Measurements from ENCODE around the gene STK4. TPM values are rescaled to one million over a fixed set of nuclear protein-coding genes. Genes with fewer than 3 reads are reported as not detected.
A peak's percentile ranks its signal among the peaks of the same experiment; 100 is the strongest.

The STK4 gene
- total RNA-seq, 6 experiments from 2014 or later, result 34.3 to 46.6 (median 36.6) TPM

- peaks cover 2% of the 10 kb centered on the region; the same call in 1 of the 2 replicates for H3K4me1 Mint-ChIP-seq (ENCODE audit: low read depth)
- H3K36me3 Mint-ChIP-seq (ENCODE audit: low read depth), result no peaks in the 10 kb centered on the region
- DNase-seq, result no peak
- H3K27me3 Mint-ChIP-seq (ENCODE audit: insufficient read depth), result peaks cover 18% of the 10 kb centered on the region
- TF ChIP-seq, protein P1, sequence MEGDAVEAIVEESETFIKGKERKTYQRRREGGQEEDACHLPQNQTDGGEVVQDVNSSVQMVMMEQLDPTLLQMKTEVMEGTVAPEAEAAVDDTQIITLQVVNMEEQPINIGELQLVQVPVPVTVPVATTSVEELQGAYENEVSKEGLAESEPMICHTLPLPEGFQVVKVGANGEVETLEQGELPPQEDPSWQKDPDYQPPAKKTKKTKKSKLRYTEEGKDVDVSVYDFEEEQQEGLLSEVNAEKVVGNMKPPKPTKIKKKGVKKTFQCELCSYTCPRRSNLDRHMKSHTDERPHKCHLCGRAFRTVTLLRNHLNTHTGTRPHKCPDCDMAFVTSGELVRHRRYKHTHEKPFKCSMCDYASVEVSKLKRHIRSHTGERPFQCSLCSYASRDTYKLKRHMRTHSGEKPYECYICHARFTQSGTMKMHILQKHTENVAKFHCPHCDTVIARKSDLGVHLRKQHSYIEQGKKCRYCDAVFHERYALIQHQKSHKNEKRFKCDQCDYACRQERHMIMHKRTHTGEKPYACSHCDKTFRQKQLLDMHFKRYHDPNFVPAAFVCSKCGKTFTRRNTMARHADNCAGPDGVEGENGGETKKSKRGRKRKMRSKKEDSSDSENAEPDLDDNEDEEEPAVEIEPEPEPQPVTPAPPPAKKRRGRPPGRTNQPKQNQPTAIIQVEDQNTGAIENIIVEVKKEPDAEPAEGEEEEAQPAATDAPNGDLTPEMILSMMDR (IDR thresholded peaks at IDR 0.05), result peak; percentile 83
- H3K9me3 Mint-ChIP-seq, result no peaks in the 10 kb centered on the region
- no peak overlapping the region for H3K4me3 Mint-ChIP-seq
- no peak overlapping the region for H3K27ac Mint-ChIP-seq
Measured at GRCh38 chr20:45111799-45112471, 145.6 kb downstream of the STK4 start.

- peaks cover 22% of the 10 kb centered on the region for H3K27me3 Mint-ChIP-seq (ENCODE audit: insufficient read depth)
- H3K27ac Mint-ChIP-seq, result no peak overlapping the region
- TF ChIP-seq, protein P1 (IDR thresholded peaks at IDR 0.05), result no peak
- no peak overlapping the region for H3K4me3 Mint-ChIP-seq
- H3K4me1 Mint-ChIP-seq (ENCODE audit: low read depth), result no peaks in the 10 kb centered on the region
- H3K9me3 Mint-ChIP-seq, result no peaks in the 10 kb centered on the region
- no peaks in the 10 kb centered on the region for H3K36me3 Mint-ChIP-seq (ENCODE audit: low read depth)
- no peak for DNase-seq
Measured at GRCh38 chr20:45112754-45113153, 146.4 kb downstream of the STK4 start.

- TF ChIP-seq, protein P1 (IDR thresholded peaks at IDR 0.05), result no peak
- no peak for DNase-seq
- peaks cover 24% of the 10 kb centered on the region for H3K27me3 Mint-ChIP-seq (ENCODE audit: insufficient read depth)
Measured at GRCh38 chr20:45113865-45114264, 147.6 kb downstream of the STK4 start.

DNA sequence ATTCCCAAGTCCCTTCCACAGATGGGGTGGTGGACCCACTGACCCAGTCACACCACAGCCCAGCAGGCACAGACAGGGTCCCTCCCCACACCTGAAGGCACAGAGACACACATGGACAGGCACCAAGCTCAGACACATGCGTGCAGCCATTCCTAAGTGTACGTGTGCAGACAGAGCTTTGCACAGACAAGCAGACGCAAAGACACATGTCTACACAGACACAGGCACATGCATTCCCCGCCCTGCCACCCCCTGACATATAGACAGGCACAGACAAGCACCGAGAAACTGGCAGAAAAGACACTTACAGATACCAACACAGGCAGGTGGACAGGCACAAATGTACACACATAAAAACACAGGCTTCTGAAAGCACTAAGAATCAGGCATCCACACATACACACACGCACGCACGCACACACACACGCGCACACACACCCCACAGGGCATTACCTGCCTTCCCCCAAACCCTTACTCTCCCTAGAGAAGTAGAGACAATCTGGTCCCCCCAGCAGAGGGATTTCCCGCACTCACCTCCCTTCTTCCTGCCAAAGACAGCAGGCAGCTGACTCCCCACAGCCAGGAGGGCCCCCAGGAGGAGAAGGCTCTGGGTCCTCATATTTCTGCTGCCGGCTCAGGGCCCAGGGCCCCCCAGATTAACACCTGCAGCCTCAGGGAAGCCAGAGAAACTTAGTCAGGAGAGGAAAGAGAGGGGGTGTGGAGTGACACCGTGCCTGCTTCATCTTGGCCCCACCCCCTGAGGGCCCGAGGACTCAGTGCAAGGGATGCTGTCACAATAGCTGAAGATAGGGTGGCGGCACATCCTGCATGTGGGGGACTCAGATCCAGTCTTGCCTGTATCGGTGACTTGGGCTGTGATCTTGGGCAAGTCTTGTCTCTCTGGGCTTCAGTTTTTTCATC lies 148.4 kb downstream of the STK4 start, which contains the start of gene WFDC5:
TSS of gene WFDC5 (minus strand) at position 710 of the 921 bp plus-strand sequence. CDS start at position 619, 91 bp downstream.
- no peak within 1 kb of the TSS for H3K4me3 Mint-ChIP-seq
- TF ChIP-seq, protein P1 (IDR thresholded peaks at IDR 0.05), result no peak
- no peaks in the 10 kb centered on the region for H3K4me1 Mint-ChIP-seq (ENCODE audit: low read depth)
- H3K27ac Mint-ChIP-seq, result no peak within 1 kb of the TSS
- no peaks in the 10 kb centered on the region for H3K9me3 Mint-ChIP-seq
- no peak for DNase-seq
- no peaks in the 10 kb centered on the region for H3K36me3 Mint-ChIP-seq (ENCODE audit: low read depth)
- H3K27me3 Mint-ChIP-seq (ENCODE audit: insufficient read depth), result peaks cover 22% of the 10 kb centered on the region

More at GRCh38 chr20:45113865-45114264, 147.6 kb downstream of the STK4 start:
- Mint-ChIP-seq H3K27ac (no peak overlapping the region), H3K4me1 (ENCODE audit: low read depth) (no peaks in the 10 kb centered on the region), H3K36me3 (ENCODE audit: low read depth) (no peaks in the 10 kb centered on the region), H3K4me3 (no peak overlapping the region), H3K9me3 (no peaks in the 10 kb centered on the region)

GRCh38 chr20:45115386-45115774 lies 149.1 kb downstream of the STK4 start:
- Mint-ChIP-seq H3K27me3 (ENCODE audit: insufficient read depth) (peaks cover 22% of the 10 kb centered on the region), H3K9me3 (no peaks in the 10 kb centered on the region), H3K27ac (no peak overlapping the region), H3K4me3 (no peak overlapping the region), H3K36me3 (ENCODE audit: low read depth) (no peaks in the 10 kb centered on the region), H3K4me1 (ENCODE audit: low read depth) (no peaks in the 10 kb centered on the region)
- no peak for DNase-seq
- TF ChIP-seq, protein P1 (IDR thresholded peaks at IDR 0.05), result no peak

Data from HFFc6 (cell line).